Hepatocyte (in vitro differentiated cells): ENCODE measurements around the gene CBX3.

Experiments
- CTCF ChIP-seq: fragments of 200-600 bp; sonication (generic); IDR thresholded peaks from 2 replicates; pipeline ENCODE4 v1.5.1; 2016; ENCODE audit warnings: antibody characterized with exemption, mild to moderate bottlenecking; ENCODE audit not compliant: poor library complexity
- EZH2 ChIP-seq: fragments of 200-600 bp; sonication (generic); IDR thresholded peaks from 2 replicates; pipeline ENCODE4 v1.6.1; 2016; ENCODE audit warnings: antibody characterized with exemption, mild to moderate bottlenecking, borderline replicate concordance

DNA sequence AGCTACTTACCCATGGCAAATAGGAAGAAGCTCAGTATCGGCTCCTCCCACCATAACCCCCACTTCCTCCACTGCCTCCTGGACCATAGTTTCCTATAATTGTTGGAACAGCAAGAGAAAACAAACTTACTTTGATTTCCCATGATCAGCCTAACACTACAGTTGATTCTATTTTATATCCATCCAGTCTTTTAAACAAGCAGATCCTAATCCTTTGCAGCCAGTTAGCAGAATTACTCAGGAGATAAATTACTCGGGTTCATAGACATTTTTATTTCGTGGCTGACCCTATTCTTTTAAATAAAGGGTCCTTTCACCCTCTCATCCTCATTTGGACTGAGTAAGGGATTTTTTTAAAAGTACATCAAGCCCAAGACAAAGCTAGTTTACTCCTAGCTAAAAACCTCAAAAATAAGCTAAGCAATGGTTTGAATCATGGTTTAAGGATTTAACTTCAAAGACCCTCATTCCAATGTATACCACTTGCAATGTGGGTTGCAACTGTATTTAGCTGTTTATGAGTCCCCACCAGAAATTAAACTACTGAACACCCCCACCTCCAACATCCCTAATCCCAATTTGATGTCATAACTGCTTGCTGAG, 9.0 kb upstream of the CBX3 start:
- TF ChIP-seq CTCF (no peak), EZH2 (no peak)
